SJCRH30 (cell line): ENCODE measurements around the gene HUNK. TPM values are rescaled to one million over a fixed set of nuclear protein-coding genes. Genes with fewer than 3 reads are reported as not detected.

Experiments
- DNase-seq, 2 experiments: peaks; one replicate each; pipeline ENCODE4 v3.0.0-alpha.2; 2015 to 2020
- H3K27ac ChIP-seq: fragments of 250-450 bp; sonication (Bioruptor Pico); 2 replicates; pipeline ENCODE4 v1.5.1; 2020; ENCODE audit warnings: mild to moderate bottlenecking, moderate library complexity
- H3K27me3 ChIP-seq: fragments of 250-450 bp; sonication (Bioruptor Pico); 2 replicates; pipeline ENCODE4 v1.5.1; 2020; ENCODE audit warnings: mild to moderate bottlenecking, moderate library complexity
- H3K36me3 ChIP-seq: fragments of 250-450 bp; sonication (Bioruptor Pico); 2 replicates; pipeline ENCODE4 v1.5.1; 2020; ENCODE audit warnings: mild to moderate bottlenecking, moderate library complexity
- H3K4me1 ChIP-seq: fragments of 250-450 bp; sonication (Bioruptor Pico); 2 replicates; pipeline ENCODE4 v1.5.1; 2020; ENCODE audit warnings: mild to moderate bottlenecking, moderate library complexity
- H3K4me3 ChIP-seq: fragments of 250-450 bp; sonication (Bioruptor Pico); 2 replicates; pipeline ENCODE4 v1.5.1; 2020; ENCODE audit warnings: mild to moderate bottlenecking, moderate library complexity
- H3K9me3 ChIP-seq: fragments of 250-450 bp; sonication (Bioruptor Pico); replicated peaks from 2 replicates; pipeline ENCODE4 v1.5.1; 2020; ENCODE audit warnings: mild to moderate bottlenecking, moderate library complexity
- total RNA-seq: library from RNA; depleted of rRNA; stranded (reverse); fragments of >200 nt; shearing (Covaris generic); gene quantifications from 2 replicates; pipeline ENCODE4 v1.2.3, GENCODE V29; 2014

The HUNK gene
- total RNA-seq, 1 experiment from 2014 or later = 38.9 TPM

GRCh38 chr21:31988492-31989290 lies 115.9 kb downstream of the HUNK start:
- Histone ChIP-seq H3K27ac (no peak overlapping the region), H3K36me3 (peaks cover 43% of the 10 kb centered on the region), H3K4me3 (no peak overlapping the region), H3K4me1 (no peaks in the 10 kb centered on the region), H3K27me3 (no peaks in the 10 kb centered on the region), H3K9me3 (no peaks in the 10 kb centered on the region)
- no peak for DNase-seq

- DNase-seq = peak in 1 of 2 experiments; percentile 28
- Histone ChIP-seq H3K4me3 (no peak overlapping the region), H3K9me3 (no peaks in the 10 kb centered on the region), H3K27ac (no peak overlapping the region), H3K27me3 (no peaks in the 10 kb centered on the region), H3K4me1 (no peaks in the 10 kb centered on the region), H3K36me3 (peaks cover 44% of the 10 kb centered on the region)
These were observed 118.8 kb downstream of the HUNK start for GRCh38 chr21:31991356-31992331.

GRCh38 chr21:31992391-31992790 lies 119.6 kb downstream of the HUNK start:
- Histone ChIP-seq H3K36me3 (peaks cover 52% of the 10 kb centered on the region), H3K9me3 (no peaks in the 10 kb centered on the region), H3K27me3 (no peaks in the 10 kb centered on the region), H3K4me3 (no peak overlapping the region), H3K27ac (no peak overlapping the region), H3K4me1 (no peaks in the 10 kb centered on the region)
- no peak for DNase-seq

DNA sequence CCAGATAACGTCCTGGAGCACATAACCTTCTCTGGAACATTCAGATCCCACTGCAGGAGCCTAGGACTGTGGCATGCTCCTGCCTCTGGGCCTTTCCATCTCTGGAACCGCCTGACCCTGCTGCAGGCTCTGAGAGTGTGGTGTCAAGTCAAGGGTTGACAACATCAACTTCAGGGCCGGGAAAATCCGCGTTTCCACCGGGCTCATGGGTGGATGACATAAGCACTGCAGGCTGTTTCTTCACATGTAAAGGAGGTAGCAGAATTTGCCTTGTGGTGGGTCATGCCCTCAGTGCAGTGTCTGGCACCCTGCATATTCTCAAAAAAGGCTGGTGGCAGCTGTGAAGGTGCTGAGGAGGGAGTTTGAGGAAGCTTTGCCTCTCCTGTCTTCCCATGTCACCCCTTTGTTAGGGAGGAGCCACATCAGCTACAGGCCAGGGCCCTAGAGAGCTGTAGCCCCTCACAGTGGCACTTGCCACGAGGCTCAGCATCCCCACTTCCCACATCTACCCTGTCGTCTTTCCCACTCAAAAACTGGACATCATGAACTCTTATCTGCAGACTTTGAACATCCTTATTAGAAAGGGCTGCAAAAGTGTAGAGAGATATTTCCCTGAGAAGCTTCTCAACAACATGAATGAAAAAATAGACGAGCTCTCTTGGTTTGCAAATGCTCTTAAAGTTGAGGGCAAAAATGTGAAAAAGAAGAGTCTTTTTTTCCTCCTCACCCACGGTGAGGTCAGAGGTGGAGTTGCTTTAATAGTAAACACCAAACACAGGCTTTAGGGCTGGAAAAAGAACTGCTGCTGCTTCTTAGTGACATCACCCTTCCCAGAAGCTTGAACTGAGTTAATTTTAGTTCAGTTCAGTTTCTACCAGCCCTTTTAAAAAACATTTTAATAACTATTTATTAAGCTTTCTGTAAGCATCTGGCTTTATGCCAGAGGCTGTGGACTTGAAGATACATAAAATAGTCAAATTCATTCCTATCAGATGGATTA lies 121.3 kb downstream of the HUNK start:
- Histone ChIP-seq H3K9me3 (no peaks in the 10 kb centered on the region), H3K4me1 (no peaks in the 10 kb centered on the region), H3K4me3 (no peak overlapping the region), H3K27me3 (no peaks in the 10 kb centered on the region), H3K36me3 (peaks cover 59% of the 10 kb centered on the region), H3K27ac (no peak overlapping the region)
- no peak for DNase-seq

GRCh38 chr21:31997191-31997590 lies 124.4 kb downstream of the HUNK start:
- H3K27me3 ChIP-seq = no peaks in the 10 kb centered on the region
- no peak overlapping the region for H3K4me3 ChIP-seq
- H3K27ac ChIP-seq = no peak overlapping the region
- peaks cover 70% of the 10 kb centered on the region for H3K36me3 ChIP-seq
- no peaks in the 10 kb centered on the region for H3K9me3 ChIP-seq
- H3K4me1 ChIP-seq = no peaks in the 10 kb centered on the region
- no peak for DNase-seq

DNA sequence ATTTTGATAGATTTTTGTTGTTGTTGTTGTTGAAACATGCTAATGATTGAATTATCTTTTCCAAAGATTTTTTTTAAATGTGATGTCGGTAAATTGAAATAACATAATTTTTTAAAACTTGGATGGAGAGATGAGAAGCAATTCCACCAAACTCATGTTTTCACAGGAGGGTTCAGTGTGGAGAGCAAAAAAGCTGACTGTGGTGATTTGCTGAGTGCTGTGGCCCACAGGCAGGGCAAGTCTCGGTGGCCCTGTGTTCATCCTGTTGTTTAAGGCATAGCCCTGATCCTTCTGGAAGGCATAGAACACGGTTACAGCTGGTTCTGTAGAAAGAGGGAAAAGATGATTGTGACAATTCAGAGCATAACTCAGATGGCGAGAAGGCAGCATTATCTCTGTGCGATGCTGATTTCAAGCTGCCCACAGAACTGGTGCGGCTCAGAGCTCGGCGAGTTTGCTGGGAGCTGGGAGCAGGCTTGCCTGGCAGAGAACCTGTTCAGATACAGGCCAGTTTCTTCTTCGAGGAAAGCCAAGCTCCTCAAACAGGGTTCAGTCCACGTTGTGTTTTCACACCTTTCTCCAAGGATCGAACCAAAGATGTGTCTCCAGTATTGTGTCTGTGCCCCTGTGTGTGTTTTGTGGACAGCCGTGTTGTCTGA lies 127.1 kb downstream of the HUNK start:
- no peaks in the 10 kb centered on the region; the same call in 1 of the 2 replicates for H3K9me3 ChIP-seq
- no peak for DNase-seq
- no peaks in the 10 kb centered on the region for H3K4me1 ChIP-seq
- H3K4me3 ChIP-seq = no peak overlapping the region
- H3K27me3 ChIP-seq = no peaks in the 10 kb centered on the region
- no peak overlapping the region for H3K27ac ChIP-seq
- H3K36me3 ChIP-seq = peaks cover 74% of the 10 kb centered on the region

DNA sequence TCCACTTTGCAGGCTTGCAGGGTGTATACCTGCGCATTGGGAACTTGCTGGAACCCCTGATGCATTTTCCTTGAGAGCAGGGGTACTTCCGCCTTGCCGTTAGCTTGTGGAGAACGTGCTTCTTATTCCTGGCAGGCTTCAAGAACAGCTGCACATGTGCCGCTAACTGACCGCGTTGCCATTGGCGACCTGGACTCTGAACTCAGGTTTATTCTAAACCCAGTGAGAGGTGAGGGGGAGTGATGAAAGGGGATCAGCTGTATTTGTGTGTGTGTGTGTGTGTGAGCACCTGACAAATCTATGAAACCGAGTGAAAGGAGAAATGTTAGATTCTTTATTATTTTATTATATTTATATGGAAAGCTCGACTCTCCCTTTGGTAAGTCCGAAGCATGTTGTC lies 128.6 kb downstream of the HUNK start:
- H3K4me3 ChIP-seq = no peak overlapping the region
- H3K9me3 ChIP-seq = no peaks in the 10 kb centered on the region; the same call in 1 of the 2 replicates
- no peaks in the 10 kb centered on the region for H3K27me3 ChIP-seq
- H3K27ac ChIP-seq = no peak overlapping the region
- no peaks in the 10 kb centered on the region for H3K4me1 ChIP-seq
- H3K36me3 ChIP-seq = peaks cover 62% of the 10 kb centered on the region
- peak in 1 of 2 experiments; percentile 31 for DNase-seq

GRCh38 chr21:32003411-32003810 lies 130.6 kb downstream of the HUNK start:
- DNase-seq = no peak
- Histone ChIP-seq H3K27ac (no peak overlapping the region), H3K36me3 (peaks cover 43% of the 10 kb centered on the region), H3K4me3 (no peak overlapping the region), H3K4me1 (no peaks in the 10 kb centered on the region), H3K9me3 (no peaks in the 10 kb centered on the region; the same call in 1 of the 2 replicates), H3K27me3 (no peaks in the 10 kb centered on the region)

GRCh38 chr21:32004291-32004690 lies 131.5 kb downstream of the HUNK start:
- Histone ChIP-seq H3K4me1 (no peaks in the 10 kb centered on the region), H3K9me3 (no peaks in the 10 kb centered on the region; the same call in 1 of the 2 replicates), H3K27me3 (no peaks in the 10 kb centered on the region), H3K36me3 (peaks cover 36% of the 10 kb centered on the region), H3K4me3 (no peak overlapping the region), H3K27ac (no peak overlapping the region)
- peak in 1 of 2 experiments; percentile 22 for DNase-seq

- no peak for DNase-seq
- H3K36me3 ChIP-seq = peaks cover 5% of the 10 kb centered on the region; the same call in 1 of the 2 replicates
- no peaks in the 10 kb centered on the region for H3K27me3 ChIP-seq
- H3K4me3 ChIP-seq = no peak overlapping the region
- no peaks in the 10 kb centered on the region for H3K4me1 ChIP-seq
- H3K9me3 ChIP-seq = no peaks in the 10 kb centered on the region; the same call in 1 of the 2 replicates
- no peak overlapping the region for H3K27ac ChIP-seq
These were observed 134.6 kb downstream of the HUNK start for GRCh38 chr21:32007456-32007855.

GRCh38 chr21:32008714-32009113 lies 135.9 kb downstream of the HUNK start:
- Histone ChIP-seq H3K4me3 (no peak overlapping the region), H3K4me1 (no peaks in the 10 kb centered on the region), H3K27me3 (no peaks in the 10 kb centered on the region), H3K36me3 (peaks cover 5% of the 10 kb centered on the region; the same call in 1 of the 2 replicates), H3K27ac (no peak overlapping the region), H3K9me3 (no peaks in the 10 kb centered on the region; the same call in 1 of the 2 replicates)
- no peak for DNase-seq

- no peaks in the 10 kb centered on the region for H3K4me1 ChIP-seq
- no peak overlapping the region for H3K4me3 ChIP-seq
- no peaks in the 10 kb centered on the region for H3K27me3 ChIP-seq
- DNase-seq = no peak
- no peak overlapping the region for H3K27ac ChIP-seq
- H3K9me3 ChIP-seq = no peaks in the 10 kb centered on the region; the same call in 1 of the 2 replicates
- peaks cover 2% of the 10 kb centered on the region; the same call in 1 of the 2 replicates for H3K36me3 ChIP-seq
These were observed 136.4 kb downstream of the HUNK start for GRCh38 chr21:32009263-32009662.

DNA sequence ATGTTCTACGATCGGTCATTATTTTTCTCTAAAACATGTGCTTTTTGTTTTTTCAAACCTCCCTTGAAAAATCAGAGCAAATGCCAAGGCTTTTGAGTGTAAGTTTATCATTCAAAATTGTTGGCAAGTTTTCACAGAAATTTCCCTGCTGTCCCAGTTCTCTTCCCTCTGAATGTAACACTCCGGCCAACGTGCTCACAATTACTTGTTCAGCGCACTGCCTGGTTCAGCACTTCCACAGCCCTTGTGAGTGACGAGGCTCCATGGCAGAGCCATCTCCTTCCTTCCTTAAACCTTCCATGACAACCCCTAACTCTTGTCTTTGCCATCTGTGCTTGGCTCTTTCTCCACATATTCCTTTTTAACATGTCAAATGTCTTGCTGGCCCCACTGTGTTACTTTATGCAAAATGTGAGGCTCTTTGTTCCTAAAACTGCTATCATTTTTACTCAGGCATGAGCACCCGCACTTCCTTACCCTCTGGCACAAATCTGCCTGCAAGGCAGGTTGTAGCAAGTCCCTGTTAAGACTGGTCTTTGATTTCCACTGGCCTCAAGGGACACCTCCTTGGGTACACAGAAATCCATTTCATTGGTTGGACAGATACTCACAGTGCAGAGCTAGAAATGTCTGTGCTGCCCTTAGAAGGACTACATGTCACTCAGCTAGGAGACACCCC lies 142.8 kb downstream of the HUNK start:
- no peaks in the 10 kb centered on the region for H3K36me3 ChIP-seq
- peaks cover 4% of the 10 kb centered on the region for H3K4me1 ChIP-seq
- no peaks in the 10 kb centered on the region for H3K9me3 ChIP-seq
- DNase-seq = no peak
- H3K4me3 ChIP-seq = no peak overlapping the region
- H3K27me3 ChIP-seq = no peaks in the 10 kb centered on the region
- no peak overlapping the region for H3K27ac ChIP-seq
